GM19397 (cell line): ENCODE measurements around the gene VPS8.

ENCODE experiments used
- ATAC-seq: cut with Tn5 transposase; IDR thresholded peaks from one replicate; pipeline ENCODE4 v1.9.1; 2021; ENCODE audit warnings: mild to moderate bottlenecking, moderate library complexity; ENCODE audit not compliant: unreplicated experiment

Gene VPS8

GRCh38 chr3:185082829-185083228 lies 270.9 kb downstream of the VPS8 start:
- no peak for ATAC-seq

DNA sequence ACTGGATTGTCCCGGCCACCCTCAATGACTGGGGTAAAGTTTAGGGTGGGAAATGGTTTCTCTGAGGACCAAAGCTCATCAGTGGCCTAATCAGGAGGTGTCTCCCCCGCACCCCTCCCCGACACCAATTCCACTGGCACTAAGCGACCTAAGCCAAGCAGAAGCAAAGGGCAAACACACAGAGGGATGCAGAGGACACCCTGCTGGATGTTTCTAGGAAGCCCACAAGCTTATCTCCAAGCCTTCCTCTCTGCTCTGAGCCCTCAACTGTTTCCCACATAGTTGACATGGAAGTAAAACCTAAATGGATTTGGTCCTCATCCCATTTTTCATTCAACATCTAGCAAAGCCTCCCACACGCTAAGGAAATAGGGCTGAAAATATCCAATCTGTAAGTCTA lies 272.4 kb downstream of the VPS8 start:
- no peak for ATAC-seq

GRCh38 chr3:185084901-185085300 lies 272.9 kb downstream of the VPS8 start:
- ATAC-seq: no peak

DNA sequence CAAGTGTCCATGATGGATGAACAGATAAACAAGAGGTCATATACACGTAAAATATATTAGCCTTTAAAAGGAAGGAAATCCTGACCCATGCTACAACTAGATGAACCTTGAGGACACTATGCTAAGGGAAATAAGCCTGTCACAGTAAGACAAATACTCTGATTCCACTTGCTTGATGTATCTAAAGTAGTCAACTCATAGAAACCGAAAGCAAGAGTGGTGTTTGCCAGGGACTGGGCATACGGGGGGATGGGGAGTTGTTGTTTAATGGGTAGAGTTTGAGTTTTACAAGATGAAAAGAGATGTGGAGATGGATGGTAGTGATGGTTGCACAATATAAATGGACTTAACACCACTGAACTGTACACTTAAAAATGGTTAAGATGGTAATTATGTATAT lies 275.5 kb downstream of the VPS8 start:
- ATAC-seq: no peak

- no peak for ATAC-seq
These were observed 277.4 kb downstream of the VPS8 start for GRCh38 chr3:185089343-185089742.

DNA sequence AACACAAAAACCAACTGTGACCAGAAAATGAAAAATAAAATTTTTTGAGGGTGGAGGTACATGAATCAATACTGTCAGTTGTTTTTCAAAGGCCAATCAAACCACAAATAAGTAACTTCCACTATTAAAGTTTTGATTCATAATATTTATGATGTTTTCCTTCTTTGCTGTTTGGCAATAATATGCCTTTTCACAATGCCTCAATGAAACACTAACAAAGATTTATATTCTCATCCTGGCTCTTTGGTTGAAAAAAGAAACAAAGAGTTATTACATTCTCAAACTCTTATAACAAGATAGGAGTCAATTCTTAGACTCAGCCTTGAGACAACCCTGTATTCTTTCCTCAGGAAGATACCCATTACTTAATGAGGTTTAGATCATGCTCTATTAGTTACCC lies 277.8 kb downstream of the VPS8 start:
- ATAC-seq: no peak

GRCh38 chr3:185090811-185091210 lies 278.8 kb downstream of the VPS8 start:
- ATAC-seq: no peak

DNA sequence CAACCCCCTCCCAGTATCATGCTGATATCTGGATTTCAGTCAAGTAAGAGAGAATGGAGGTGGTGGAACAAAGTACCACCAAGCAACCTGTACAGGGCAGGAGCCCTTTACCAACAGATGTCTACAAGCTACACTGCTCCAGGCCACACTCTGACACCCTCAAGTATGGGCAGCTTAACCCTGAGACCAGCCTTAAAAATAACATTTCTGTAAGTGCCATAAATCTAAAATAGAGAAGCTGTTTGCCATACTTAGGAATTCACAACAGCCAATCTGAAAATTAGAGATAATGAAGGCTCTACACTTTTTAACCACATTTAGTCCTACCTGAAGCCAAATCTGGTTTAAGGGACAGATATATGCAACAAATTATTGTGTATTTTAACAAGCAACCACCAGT lies 281.1 kb downstream of the VPS8 start:
- no peak for ATAC-seq

GRCh38 chr3:185094697-185095096 lies 282.7 kb downstream of the VPS8 start:
- ATAC-seq: no peak
